Naive thymus-derived CD4-positive, alpha-beta T cell (primary cell): Measurements from ENCODE around the gene LRRC4C. TPM values are rescaled to one million over a fixed set of nuclear protein-coding genes. Genes with fewer than 3 reads are reported as not detected.

ENCODE experiments used
- ATAC-seq: fragments of 150-1000 bp; cut with Tn5 transposase; 2 replicates; pipeline ENCODE4 v1.10.0; 2021; ENCODE audit warnings: mild to moderate bottlenecking, moderate library complexity
- CTCF ChIA-PET: fragments of 350-600 bp; sonication (Branson Sonifier 250); formaldehyde crosslinking; loops from one replicate; lab custom pipeline; 2021; ENCODE audit warnings: antibody characterized with exemption; lab: Charles Lee
- POLR2A ChIA-PET: fragments of 350-600 bp; sonication (Branson Sonifier 250); formaldehyde crosslinking; loops from one replicate; lab custom pipeline; 2021; ENCODE audit warnings: antibody characterized with exemption, inconsistent platforms; lab: Charles Lee
- DNase-seq, 9 donors: peaks; one replicate each; pipeline versions ENCODE4 v3.0.0 to v3.0.0-alpha.2; 2020 to 2022; ENCODE audit warnings: mixed read lengths in 1 of 9
- H3K27ac ChIP-seq: one replicate; pipeline ENCODE4 v1.7.0; 2013; ENCODE audit warnings: mild to moderate bottlenecking, low read depth, low read length, moderate library complexity
- H3K27me3 ChIP-seq, 2 donors: one replicate each; pipeline ENCODE4 v1.7.0; 2013; ENCODE audit warnings: low read length in 2 of 2, mild to moderate bottlenecking in 2 of 2, moderate library complexity in 2 of 2; ENCODE audit not compliant: control insufficient read depth in 2 of 2, insufficient read depth in 2 of 2
- H3K36me3 ChIP-seq, 3 experiments: 1 replicate in 2 of 3; 2 replicates in 1 of 3; pipeline ENCODE4 v1.7.0; 2013; ENCODE audit warnings: low read length in 3 of 3, mild to moderate bottlenecking in 3 of 3, moderate library complexity in 1 of 3; ENCODE audit not compliant: insufficient read depth in 3 of 3, control insufficient read depth in 2 of 3
- H3K4me1 ChIP-seq, 2 donors: one replicate each; pipeline ENCODE4 v1.7.0; 2013; ENCODE audit warnings: low read length in 2 of 2, mild to moderate bottlenecking in 2 of 2, moderate library complexity in 1 of 2; ENCODE audit not compliant: control insufficient read depth in 2 of 2, insufficient read depth in 2 of 2
- H3K4me3 ChIP-seq: 2 replicates; pipeline ENCODE4 v1.7.0; 2013; ENCODE audit warnings: mild to moderate bottlenecking, low read length
- H3K9me3 ChIP-seq, 3 experiments: 1 replicate in 2 of 3; 2 replicates in 1 of 3; pipeline ENCODE4 v1.7.0; 2013; ENCODE audit warnings: low read length in 3 of 3; ENCODE audit not compliant: control insufficient read depth in 2 of 3
- H3K27ac Mint-ChIP-seq, 9 donors: one replicate each; pipeline ENCODE4 v1.8.0; 2020 to 2022; ENCODE audit warnings: mixed read lengths in 9 of 9, mild to moderate bottlenecking in 8 of 9, moderate library complexity in 5 of 9, inconsistent platforms in 2 of 9
- H3K27me3 Mint-ChIP-seq, 5 donors: one replicate each; pipeline ENCODE4 v1.8.0; 2021 to 2022; ENCODE audit warnings: mixed read lengths in 5 of 5, mild to moderate bottlenecking in 1 of 5
- H3K36me3 Mint-ChIP-seq, 5 donors: one replicate each; pipeline ENCODE4 v1.8.0; 2020 to 2022; ENCODE audit warnings: mixed read lengths in 5 of 5, mild to moderate bottlenecking in 3 of 5, inconsistent platforms in 1 of 5
- H3K4me1 Mint-ChIP-seq, 7 donors: one replicate each; pipeline ENCODE4 v1.8.0; 2020 to 2022; ENCODE audit warnings: mixed read lengths in 7 of 7, mild to moderate bottlenecking in 3 of 7, inconsistent platforms in 1 of 7
- H3K4me3 Mint-ChIP-seq, 10 donors: one replicate each; pipeline ENCODE4 v1.8.0; 2020 to 2022; ENCODE audit warnings: mild to moderate bottlenecking in 10 of 10, mixed read lengths in 10 of 10, moderate library complexity in 6 of 10, inconsistent platforms in 2 of 10
- H3K9me3 Mint-ChIP-seq, 11 donors: one replicate each; pipeline ENCODE4 v1.8.0; 2020 to 2022; ENCODE audit warnings: mixed read lengths in 11 of 11, mild to moderate bottlenecking in 4 of 11, inconsistent platforms in 1 of 11, moderate library complexity in 1 of 11
- intact Hi-C, 2 donors: fragments of 100-400 bp; cut with micrococcal nuclease; formaldehyde crosslinking; loops; one replicate each; pipeline ENCODE4 v1.15.1; 2023
- polyA plus RNA-seq, 2 donors: library from polyadenylated mRNA; unstranded; fragments of 300-500 nt; fragmentation: Illumina TruSeq; gene quantifications; one replicate each; pipeline ENCODE4 v1.2.3, GENCODE V29; 2021
- total RNA-seq, 6 experiments: library from RNA in 5 of 6; stranded (reverse) in 5 of 6; gene quantifications; 1 replicate in 5 of 6; 2 replicates in 1 of 6; pipeline ENCODE4 v1.2.3 and lab custom pipeline; 2021 to 2026

Gene LRRC4C
- total and polyA plus RNA-seq, 7 experiments from 2014 or later: not detected

- Histone ChIP-seq H3K4me1 (no peaks in the 10 kb centered on the region), H3K4me3 (no peak overlapping the region), H3K27ac (no peak overlapping the region), H3K27me3 (no peaks in the 10 kb centered on the region), H3K9me3 (peaks cover 0 to 10% (median 0%) of the 10 kb centered on the region in 3 experiments), H3K36me3 (no peaks in the 10 kb centered on the region)
- Mint-ChIP-seq H3K9me3 (peaks cover 2 to 26% (median 14%) of the 10 kb centered on the region in 11 donors), H3K4me3 (no peak overlapping the region), H3K27ac (no peak overlapping the region), H3K36me3 (no peaks in the 10 kb centered on the region), H3K27me3 (no peaks in the 10 kb centered on the region), H3K4me1 (no peaks in the 10 kb centered on the region)
- no peak for ATAC-seq
- ChIA-PET POLR2A (no interaction called here), CTCF (no interaction called here)
- DNase-seq: no peak
- intact Hi-C loops: no loop called here
These were observed 107.6 kb downstream of the LRRC4C start for GRCh38 chr11:41351825-41352224.

GRCh38 chr11:41346042-41346441 lies 113.4 kb downstream of the LRRC4C start:
- Histone ChIP-seq H3K4me3 (no peak overlapping the region), H3K36me3 (no peaks in the 10 kb centered on the region), H3K9me3 (peaks cover 0 to 7% (median 0%) of the 10 kb centered on the region in 3 experiments), H3K27me3 (no peaks in the 10 kb centered on the region), H3K27ac (no peak overlapping the region), H3K4me1 (no peaks in the 10 kb centered on the region)
- Mint-ChIP-seq H3K27ac (no peak overlapping the region), H3K9me3 (peaks cover 3 to 26% (median 11%) of the 10 kb centered on the region in 11 donors), H3K4me1 (no peaks in the 10 kb centered on the region), H3K36me3 (no peaks in the 10 kb centered on the region), H3K27me3 (no peaks in the 10 kb centered on the region), H3K4me3 (no peak overlapping the region)
- ATAC-seq (no peak), DNase-seq (no peak)
- intact Hi-C loops: no loop called here
- ChIA-PET POLR2A (no interaction called here), CTCF (no interaction called here)

- CTCF ChIA-PET: no interaction called here
- no peaks in the 10 kb centered on the region for H3K4me1 Mint-ChIP-seq
These were observed 125.2 kb downstream of the LRRC4C start for GRCh38 chr11:41334007-41334933.

GRCh38 chr11:41333357-41333756 lies 126.1 kb downstream of the LRRC4C start:
- no peaks in the 10 kb centered on the region for H3K36me3 ChIP-seq
- Mint-ChIP-seq H3K27me3 (no peaks in the 10 kb centered on the region), H3K4me3 (no peak overlapping the region), H3K36me3 (no peaks in the 10 kb centered on the region), H3K4me1 (no peaks in the 10 kb centered on the region), H3K9me3 (peaks cover 1 to 25% (median 11%) of the 10 kb centered on the region in 11 donors), H3K27ac (no peak overlapping the region)
- no peak for DNase-seq
- H3K4me1 ChIP-seq: no peaks in the 10 kb centered on the region
- H3K9me3 ChIP-seq: no peaks in the 10 kb centered on the region
- no peaks in the 10 kb centered on the region for H3K27me3 ChIP-seq
- intact Hi-C loops: no loop called here
- no peak for ATAC-seq
- H3K4me3 ChIP-seq: no peak overlapping the region
- POLR2A ChIA-PET: no interaction called here
- CTCF ChIA-PET: no interaction called here
- no peak overlapping the region for H3K27ac ChIP-seq

More at GRCh38 chr11:41334007-41334933, 125.2 kb downstream of the LRRC4C start:
- no peak overlapping the region for H3K4me3 Mint-ChIP-seq
- H3K4me1 ChIP-seq: no peaks in the 10 kb centered on the region
- H3K4me3 ChIP-seq: no peak overlapping the region
- H3K27ac ChIP-seq: no peak overlapping the region
- no peak for ATAC-seq
- H3K36me3 Mint-ChIP-seq: no peaks in the 10 kb centered on the region
- POLR2A ChIA-PET: no interaction called here
- no peaks in the 10 kb centered on the region for H3K36me3 ChIP-seq
- peaks cover 1 to 25% (median 9%) of the 10 kb centered on the region in 11 donors for H3K9me3 Mint-ChIP-seq
- H3K27ac Mint-ChIP-seq: no peak overlapping the region
- intact Hi-C loops: no loop called here
- H3K27me3 Mint-ChIP-seq: no peaks in the 10 kb centered on the region
- DNase-seq: no peak
- no peaks in the 10 kb centered on the region for H3K9me3 ChIP-seq
- H3K27me3 ChIP-seq: no peaks in the 10 kb centered on the region

- Mint-ChIP-seq H3K9me3 (peaks cover 5 to 28% (median 11%) of the 10 kb centered on the region in 11 donors), H3K4me1 (no peaks in the 10 kb centered on the region), H3K4me3 (no peak overlapping the region), H3K27ac (no peak overlapping the region), H3K36me3 (no peaks in the 10 kb centered on the region), H3K27me3 (no peaks in the 10 kb centered on the region)
- Histone ChIP-seq H3K4me3 (no peak overlapping the region), H3K36me3 (no peaks in the 10 kb centered on the region), H3K27ac (no peak overlapping the region), H3K4me1 (no peaks in the 10 kb centered on the region), H3K27me3 (no peaks in the 10 kb centered on the region), H3K9me3 (no peaks in the 10 kb centered on the region)
- CTCF ChIA-PET: no interaction called here
- intact Hi-C loops: no loop called here
- DNase-seq: no peak
- ATAC-seq: no peak
- POLR2A ChIA-PET: no interaction called here
These were observed 131.1 kb downstream of the LRRC4C start for GRCh38 chr11:41328324-41328723.

GRCh38 chr11:41323446-41323845 lies 136.0 kb downstream of the LRRC4C start:
- Histone ChIP-seq H3K4me1 (no peaks in the 10 kb centered on the region), H3K27me3 (no peaks in the 10 kb centered on the region), H3K27ac (no peak overlapping the region), H3K36me3 (no peaks in the 10 kb centered on the region), H3K9me3 (no peaks in the 10 kb centered on the region), H3K4me3 (no peak overlapping the region)
- no peak for DNase-seq
- H3K4me3 Mint-ChIP-seq: no peak overlapping the region
- H3K27ac Mint-ChIP-seq: no peak overlapping the region
- no peaks in the 10 kb centered on the region for H3K36me3 Mint-ChIP-seq
- ATAC-seq: no peak
- ChIA-PET POLR2A (no interaction called here), CTCF (no interaction called here)
- peaks cover 0 to 25% (median 9%) of the 10 kb centered on the region in 11 donors for H3K9me3 Mint-ChIP-seq
- intact Hi-C loops: no loop called here
- H3K4me1 Mint-ChIP-seq: no peaks in the 10 kb centered on the region
- no peaks in the 10 kb centered on the region for H3K27me3 Mint-ChIP-seq

- intact Hi-C loops: no loop called here
- no peak overlapping the region for H3K4me3 ChIP-seq
- no peak for DNase-seq
- POLR2A ChIA-PET: no interaction called here
- no peak overlapping the region for H3K27ac ChIP-seq
- CTCF ChIA-PET: no interaction called here
- H3K4me1 ChIP-seq: no peaks in the 10 kb centered on the region
- Mint-ChIP-seq H3K4me3 (no peak overlapping the region), H3K4me1 (no peaks in the 10 kb centered on the region), H3K36me3 (no peaks in the 10 kb centered on the region), H3K9me3 (peaks cover 0 to 17% (median 4%) of the 10 kb centered on the region in 11 donors), H3K27me3 (no peaks in the 10 kb centered on the region), H3K27ac (no peak overlapping the region)
- H3K9me3 ChIP-seq: no peaks in the 10 kb centered on the region
- H3K27me3 ChIP-seq: no peaks in the 10 kb centered on the region
- no peaks in the 10 kb centered on the region for H3K36me3 ChIP-seq
- no peak for ATAC-seq
These were observed 138.8 kb downstream of the LRRC4C start for GRCh38 chr11:41320653-41321052.
